A673 (cell line): ENCODE data around the gene CCDC174. TPM values are rescaled to one million over a fixed set of nuclear protein-coding genes. Genes with fewer than 3 reads are reported as not detected.

Experiments
- BruUV-seq: library from RNA; stranded (reverse); fragments of 400-500 nt; replicated peaks from 2 replicates; lab custom pipeline; 2021; lab: Mats Ljungman, UMichigan
- CTCF ChIA-PET: fragments of 300-600 bp; sonication (Branson Sonifier 250); formaldehyde crosslinking; loops from one replicate; lab custom pipeline; 2022; ENCODE audit warnings: antibody characterized with exemption; lab: Charles Lee
- POLR2A ChIA-PET: fragments of 300-600 bp; sonication (Branson Sonifier 250); formaldehyde crosslinking; loops from one replicate; lab custom pipeline; 2022; ENCODE audit warnings: antibody characterized with exemption; ENCODE audit not compliant: low non-redundant PET; lab: Charles Lee
- DNase-seq: peaks from one replicate; pipeline ENCODE4 v3.0.0-alpha.2; 2015; ENCODE audit warnings: low spot score
- H3K27ac ChIP-seq: fragments of 200-600 bp; sonication (generic); 2 replicates; pipeline ENCODE4 v1.5.1; 2016; ENCODE audit warnings: mixed run types, low read depth, mild to moderate bottlenecking, mixed read lengths, antibody characterized with exemption, low read length; ENCODE audit not compliant: poor library complexity, severe bottlenecking
- H3K27me3 ChIP-seq: fragments of 200-600 bp; sonication (generic); replicated peaks from 2 replicates; pipeline ENCODE4 v1.6.1; 2017; ENCODE audit warnings: mixed run types, low read depth, mild to moderate bottlenecking, mixed read lengths, antibody characterized with exemption, low read length; ENCODE audit not compliant: insufficient read depth, poor library complexity
- H3K36me3 ChIP-seq: fragments of 200-600 bp; sonication (generic); 2 replicates; pipeline ENCODE4 v1.6.1; 2016; ENCODE audit warnings: mixed run types, mild to moderate bottlenecking, mixed read lengths, antibody characterized with exemption, low read length; ENCODE audit not compliant: insufficient read depth, poor library complexity, severe bottlenecking
- H3K4me1 ChIP-seq: fragments of 200-600 bp; sonication (generic); 2 replicates; pipeline ENCODE4 v1.6.1; 2017; ENCODE audit warnings: mixed run types, mild to moderate bottlenecking, mixed read lengths, antibody characterized with exemption, low read length; ENCODE audit not compliant: insufficient read depth, poor library complexity, severe bottlenecking
- H3K4me3 ChIP-seq: fragments of 200-600 bp; sonication (generic); 2 replicates; pipeline ENCODE4 v1.5.1; 2016; ENCODE audit warnings: low read depth, mixed run types, mild to moderate bottlenecking, mixed read lengths, low read length; ENCODE audit not compliant: poor library complexity, severe bottlenecking
- H3K9me3 ChIP-seq: fragments of 200-600 bp; sonication (generic); 2 replicates; pipeline ENCODE4 v1.6.1; 2016; ENCODE audit warnings: mixed run types, low read depth, mild to moderate bottlenecking, mixed read lengths, antibody characterized with exemption, low read length; ENCODE audit not compliant: poor library complexity, severe bottlenecking
- EZH2 ChIP-seq: fragments of 200-600 bp; sonication (generic); IDR thresholded peaks from 2 replicates; pipeline ENCODE4 v1.6.1; 2017; ENCODE audit warnings: borderline replicate concordance, low read depth, mild to moderate bottlenecking, mixed read lengths, antibody characterized with exemption, low read length; ENCODE audit not compliant: poor library complexity, severe bottlenecking
- intact Hi-C: fragments of 100-400 bp; cut with micrococcal nuclease; formaldehyde crosslinking; loops from one replicate; pipeline ENCODE4 v1.10.0; 2022; ENCODE audit not compliant: unreplicated experiment
- total RNA-seq: library from RNA; stranded (reverse); gene quantifications from 2 replicates; pipeline ENCODE4 v1.2.3, GENCODE V29; 2021
- TF ChIP-seq, protein P1 (sequence below): fragments of 300-800, 200-600 bp; sonication (generic); conservative IDR thresholded peaks from 2 replicates; pipeline ENCODE4 v1.5.1; 2017; ENCODE audit warnings: low read depth, mild to moderate bottlenecking, antibody characterized with exemption, low read length, moderate library complexity, mixed read lengths

CCDC174 gene
- total RNA-seq, 1 experiment from 2014 or later = 19.8 TPM

DNA sequence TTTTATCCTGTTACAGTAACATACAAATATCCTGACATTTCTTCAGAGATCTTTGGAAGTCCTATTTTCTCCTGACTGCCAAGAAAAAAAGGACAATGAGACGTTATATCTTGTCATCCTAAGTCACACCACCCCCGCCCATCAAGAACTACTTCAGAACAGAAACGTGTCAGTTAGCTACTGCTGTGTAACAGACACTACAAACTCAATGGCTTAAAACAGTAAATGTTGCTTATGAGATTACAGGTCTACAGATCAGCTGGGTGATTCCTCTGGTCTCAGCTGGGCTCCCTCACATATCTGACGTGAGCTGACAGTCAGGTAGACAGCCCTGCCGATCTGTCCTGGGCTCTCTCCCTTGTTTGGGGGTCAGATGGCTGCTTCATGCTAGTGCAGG lies 20.5 kb upstream of the CCDC174 start:
- DNase-seq = no peak
- intact Hi-C loops = loop anchor here (5.0 kb wide), 1 partner anchor 151 kb away; no protein-coding TSS in a partner anchor
- no peaks in the 10 kb centered on the region for H3K36me3 ChIP-seq
- H3K4me3 ChIP-seq = no peak overlapping the region
- ChIA-PET CTCF (no interaction called here), POLR2A (no interaction called here)
- no peaks in the 10 kb centered on the region for H3K4me1 ChIP-seq
- no TSS peak for BruUV-seq
- no peak overlapping the region for H3K27ac ChIP-seq
- H3K9me3 ChIP-seq = no peaks in the 10 kb centered on the region
- TF ChIP-seq EZH2 = no peak
- TF ChIP-seq, protein P1, sequence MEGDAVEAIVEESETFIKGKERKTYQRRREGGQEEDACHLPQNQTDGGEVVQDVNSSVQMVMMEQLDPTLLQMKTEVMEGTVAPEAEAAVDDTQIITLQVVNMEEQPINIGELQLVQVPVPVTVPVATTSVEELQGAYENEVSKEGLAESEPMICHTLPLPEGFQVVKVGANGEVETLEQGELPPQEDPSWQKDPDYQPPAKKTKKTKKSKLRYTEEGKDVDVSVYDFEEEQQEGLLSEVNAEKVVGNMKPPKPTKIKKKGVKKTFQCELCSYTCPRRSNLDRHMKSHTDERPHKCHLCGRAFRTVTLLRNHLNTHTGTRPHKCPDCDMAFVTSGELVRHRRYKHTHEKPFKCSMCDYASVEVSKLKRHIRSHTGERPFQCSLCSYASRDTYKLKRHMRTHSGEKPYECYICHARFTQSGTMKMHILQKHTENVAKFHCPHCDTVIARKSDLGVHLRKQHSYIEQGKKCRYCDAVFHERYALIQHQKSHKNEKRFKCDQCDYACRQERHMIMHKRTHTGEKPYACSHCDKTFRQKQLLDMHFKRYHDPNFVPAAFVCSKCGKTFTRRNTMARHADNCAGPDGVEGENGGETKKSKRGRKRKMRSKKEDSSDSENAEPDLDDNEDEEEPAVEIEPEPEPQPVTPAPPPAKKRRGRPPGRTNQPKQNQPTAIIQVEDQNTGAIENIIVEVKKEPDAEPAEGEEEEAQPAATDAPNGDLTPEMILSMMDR = no peak
- peaks cover 9% of the 10 kb centered on the region for H3K27me3 ChIP-seq

DNA sequence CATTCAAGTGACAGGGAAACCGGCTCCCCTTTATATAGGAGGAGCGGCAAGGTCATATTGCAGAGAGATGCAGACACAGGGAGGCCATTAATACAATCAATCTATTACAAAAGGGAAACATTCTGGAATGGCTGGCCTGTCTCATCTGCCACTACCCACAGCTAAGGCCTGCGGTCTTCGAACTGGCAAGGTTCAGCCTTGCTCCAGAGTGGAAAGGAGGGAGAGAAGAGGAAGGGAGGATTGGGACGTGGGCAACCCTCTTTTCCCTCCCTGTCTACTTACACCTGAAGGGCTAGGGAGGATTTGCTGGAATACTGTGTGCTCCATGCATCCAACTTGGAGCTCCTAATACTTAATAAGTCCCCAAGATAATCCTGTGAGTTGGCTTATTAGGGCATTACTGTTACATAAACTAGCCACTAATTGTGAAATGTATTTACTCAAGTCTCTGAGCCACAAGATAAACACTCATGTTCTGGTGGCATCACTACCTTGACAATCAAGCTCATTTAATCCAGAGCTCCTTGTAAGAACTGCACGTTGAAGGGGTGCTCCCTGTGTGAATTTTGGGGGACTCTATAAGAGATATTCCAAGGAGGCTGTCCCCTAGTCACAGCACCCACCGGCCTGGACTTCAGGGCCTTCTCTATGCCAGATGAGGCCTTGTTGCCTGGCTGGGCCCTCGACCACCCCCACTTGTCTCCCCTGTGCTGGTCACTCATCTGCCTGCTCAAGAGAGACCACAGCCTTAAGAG lies 19.7 kb upstream of the CCDC174 start:
- no peak for DNase-seq
- no peaks in the 10 kb centered on the region for H3K4me1 ChIP-seq
- ChIA-PET POLR2A (interaction anchor here (0.6 kb wide), 1 partner anchor 18 kb away, joined by 11 read pairs; no protein-coding TSS in a partner anchor), CTCF (no interaction called here)
- intact Hi-C loops = loop anchor here (2.0 to 5.0 kb wide), 2 partner anchors 150 to 289 kb away; no protein-coding TSS in a partner anchor
- no peaks in the 10 kb centered on the region for H3K9me3 ChIP-seq
- no peak overlapping the region for H3K27ac ChIP-seq
- no peak overlapping the region for H3K4me3 ChIP-seq
- no TSS peak for BruUV-seq
- TF ChIP-seq, protein P1 = no peak
- TF ChIP-seq EZH2 = no peak
- H3K36me3 ChIP-seq = no peaks in the 10 kb centered on the region
- H3K27me3 ChIP-seq = peaks cover 17% of the 10 kb centered on the region

GRCh38 chr3:14632442-14632930 lies 19.1 kb upstream of the CCDC174 start:
- ChIA-PET CTCF (no interaction called here), POLR2A (no interaction called here)
- DNase-seq = no peak
- TF ChIP-seq, protein P1 = no peak
- TF ChIP-seq EZH2 = no peak
- intact Hi-C loops = loop anchor here (2.0 to 5.0 kb wide), 2 partner anchors 150 to 288 kb away; no protein-coding TSS in a partner anchor
- Histone ChIP-seq H3K9me3 (no peaks in the 10 kb centered on the region), H3K4me3 (no peak overlapping the region), H3K4me1 (no peaks in the 10 kb centered on the region), H3K36me3 (no peaks in the 10 kb centered on the region), H3K27me3 (peaks cover 23% of the 10 kb centered on the region), H3K27ac (no peak overlapping the region)
- BruUV-seq = no TSS peak
